Measurements from ENCODE around the gene CLEC12A.

Gene CLEC12A

DNA sequence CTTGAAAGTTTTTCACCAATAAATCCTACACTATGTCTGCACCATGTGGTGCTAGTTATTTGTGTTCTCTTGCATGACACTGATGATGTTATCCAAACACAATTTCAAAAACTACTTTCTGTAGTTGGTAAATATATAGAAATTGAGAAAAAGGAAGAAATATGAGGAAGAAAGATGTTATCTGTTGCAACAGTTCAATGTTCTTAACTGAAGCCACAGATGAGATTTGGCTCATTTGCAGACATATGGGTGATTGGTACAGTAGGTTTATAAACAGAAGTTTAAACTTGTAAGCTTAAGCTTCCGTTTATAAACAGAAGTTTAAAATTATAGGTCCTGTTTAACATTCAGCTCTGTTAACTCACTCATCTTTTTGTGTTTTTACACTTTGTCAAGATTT lies at the start of gene CLEC12A:
Gene CLEC12A (plus strand): TSS at position 229 of the 400 bp plus-strand sequence. CDS start 188 bp downstream, outside the sequence.
- H3K9ac ChIP-seq (ENCODE audit: insufficient read length) = no peak within 1 kb of the TSS
- H3K9me3 ChIP-seq (ENCODE audit: low read depth, low read length) = no peaks in the 10 kb centered on the region
- H3K4me3 ChIP-seq = no peak within 1 kb of the TSS
- no peak for TF ChIP-seq POLR2AphosphoS5 (IDR thresholded peaks at IDR 0.05; ENCODE audit: borderline replicate concordance, low read depth, low read length)
- no peak for TF ChIP-seq FOXP2 (optimal IDR thresholded peaks at IDR 0.05; ENCODE audit: control extremely low read depth, extremely low read length, insufficient read depth)
- TF ChIP-seq EZH2 (IDR thresholded peaks at IDR 0.05) = no peak
- no peak within 1 kb of the TSS for H3K27ac ChIP-seq
- no peak for DNase-seq (ENCODE audit: low read depth, low spot score)
- no peaks in the 10 kb centered on the region for H3K36me3 ChIP-seq (ENCODE audit: insufficient read depth, low read length)

- H3K27ac ChIP-seq = no peak overlapping the region
- no peaks in the 10 kb centered on the region for H3K9me3 ChIP-seq (ENCODE audit: low read depth, low read length)
- TF ChIP-seq POLR2AphosphoS5 (IDR thresholded peaks at IDR 0.05; ENCODE audit: borderline replicate concordance, low read depth, low read length) (no peak), EZH2 (IDR thresholded peaks at IDR 0.05) (no peak), FOXP2 (optimal IDR thresholded peaks at IDR 0.05; ENCODE audit: control extremely low read depth, extremely low read length, insufficient read depth) (no peak)
- H3K4me3 ChIP-seq = no peak overlapping the region
- no peak for DNase-seq (ENCODE audit: low read depth, low spot score)
- H3K9ac ChIP-seq (ENCODE audit: insufficient read length) = no peak overlapping the region
- H3K36me3 ChIP-seq (ENCODE audit: insufficient read depth, low read length) = no peaks in the 10 kb centered on the region
Measured at GRCh38 chr12:9922429-9922828, 48.8 kb upstream of the CLEC12A start.

DNA sequence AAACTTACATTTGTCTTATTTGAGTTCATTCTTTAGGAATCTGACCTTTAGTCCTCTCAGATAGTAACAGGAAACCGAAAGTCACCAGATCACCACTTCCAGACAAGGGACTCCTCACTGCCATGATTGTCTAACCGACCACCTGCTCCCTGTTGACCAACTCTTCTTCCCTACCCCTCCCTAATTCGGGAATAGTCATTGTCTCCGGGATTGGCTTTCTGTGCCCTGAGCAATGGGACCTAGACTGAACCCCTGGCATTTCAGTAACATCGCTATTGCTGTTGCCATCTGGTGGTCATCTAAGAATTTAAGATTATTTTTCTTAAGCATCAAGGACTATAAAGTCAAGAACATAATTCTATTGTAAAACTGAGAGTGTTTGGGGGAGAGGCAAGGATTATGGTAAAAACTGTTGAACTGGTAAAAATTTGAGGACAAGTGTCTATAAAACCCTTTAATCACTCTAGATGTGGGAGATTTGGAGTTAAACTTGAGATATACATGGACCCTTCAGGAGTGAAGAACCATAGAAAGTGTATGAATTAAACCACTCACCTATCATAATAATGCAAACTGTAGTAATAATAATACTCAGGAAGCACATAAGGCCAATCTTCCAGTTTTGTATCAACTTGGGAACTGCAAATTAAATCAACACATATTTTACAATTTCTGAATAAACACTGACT lies 45.4 kb upstream of the CLEC12A start:
- Histone ChIP-seq H3K4me3 (no peak overlapping the region), H3K9ac (ENCODE audit: insufficient read length) (no peak overlapping the region), H3K36me3 (ENCODE audit: insufficient read depth, low read length) (no peaks in the 10 kb centered on the region), H3K27ac (no peak overlapping the region), H3K9me3 (ENCODE audit: low read depth, low read length) (no peaks in the 10 kb centered on the region)
- TF ChIP-seq POLR2AphosphoS5 (IDR thresholded peaks at IDR 0.05; ENCODE audit: borderline replicate concordance, low read depth, low read length) (no peak), EZH2 (IDR thresholded peaks at IDR 0.05) (no peak), FOXP2 (optimal IDR thresholded peaks at IDR 0.05; ENCODE audit: control extremely low read depth, extremely low read length, insufficient read depth) (no peak)
- DNase-seq (ENCODE audit: low read depth, low spot score) = no peak

- H3K9ac ChIP-seq (ENCODE audit: insufficient read length) = no peak overlapping the region
- no peak for DNase-seq (ENCODE audit: low read depth, low spot score)
- no peak overlapping the region for H3K4me3 ChIP-seq
- no peak overlapping the region for H3K27ac ChIP-seq
- no peaks in the 10 kb centered on the region for H3K36me3 ChIP-seq (ENCODE audit: insufficient read depth, low read length)
- no peaks in the 10 kb centered on the region for H3K9me3 ChIP-seq (ENCODE audit: low read depth, low read length)
- TF ChIP-seq FOXP2 (optimal IDR thresholded peaks at IDR 0.05; ENCODE audit: control extremely low read depth, extremely low read length, insufficient read depth) (no peak), EZH2 (IDR thresholded peaks at IDR 0.05) (no peak), POLR2AphosphoS5 (IDR thresholded peaks at IDR 0.05; ENCODE audit: borderline replicate concordance, low read depth, low read length) (no peak)
Measured at GRCh38 chr12:9926876-9927275, 44.3 kb upstream of the CLEC12A start.

- Histone ChIP-seq H3K27ac (no peak overlapping the region), H3K9me3 (ENCODE audit: low read depth, low read length) (no peaks in the 10 kb centered on the region), H3K4me3 (no peak overlapping the region), H3K36me3 (ENCODE audit: insufficient read depth, low read length) (no peaks in the 10 kb centered on the region), H3K9ac (ENCODE audit: insufficient read length) (no peak overlapping the region)
- TF ChIP-seq POLR2AphosphoS5 (IDR thresholded peaks at IDR 0.05; ENCODE audit: borderline replicate concordance, low read depth, low read length) (no peak), EZH2 (IDR thresholded peaks at IDR 0.05) (no peak), FOXP2 (optimal IDR thresholded peaks at IDR 0.05; ENCODE audit: control extremely low read depth, extremely low read length, insufficient read depth) (no peak)
- DNase-seq (ENCODE audit: low read depth, low spot score) = no peak
Measured at GRCh38 chr12:9928607-9929006, 42.6 kb upstream of the CLEC12A start.

- no peaks in the 10 kb centered on the region for H3K36me3 ChIP-seq (ENCODE audit: insufficient read depth, low read length)
- no peak overlapping the region for H3K4me3 ChIP-seq
- H3K9ac ChIP-seq (ENCODE audit: insufficient read length) = no peak overlapping the region
- no peak for DNase-seq (ENCODE audit: low read depth, low spot score)
- TF ChIP-seq POLR2AphosphoS5 (IDR thresholded peaks at IDR 0.05; ENCODE audit: borderline replicate concordance, low read depth, low read length) = no peak
- TF ChIP-seq FOXP2 (optimal IDR thresholded peaks at IDR 0.05; ENCODE audit: control extremely low read depth, extremely low read length, insufficient read depth) = no peak
- no peak for TF ChIP-seq EZH2 (IDR thresholded peaks at IDR 0.05)
- no peaks in the 10 kb centered on the region for H3K9me3 ChIP-seq (ENCODE audit: low read depth, low read length)
- H3K27ac ChIP-seq = no peak overlapping the region
Measured at GRCh38 chr12:9931245-9931644, 40.0 kb upstream of the CLEC12A start.

- Histone ChIP-seq H3K9ac (ENCODE audit: insufficient read length) (no peak within 1 kb of the TSS), H3K4me3 (no peak within 1 kb of the TSS), H3K27ac (no peak within 1 kb of the TSS), H3K36me3 (ENCODE audit: insufficient read depth, low read length) (no peaks in the 10 kb centered on the region), H3K9me3 (ENCODE audit: low read depth, low read length) (no peaks in the 10 kb centered on the region)
- no peak for TF ChIP-seq POLR2AphosphoS5 (IDR thresholded peaks at IDR 0.05; ENCODE audit: borderline replicate concordance, low read depth, low read length)
- no peak for TF ChIP-seq FOXP2 (optimal IDR thresholded peaks at IDR 0.05; ENCODE audit: control extremely low read depth, extremely low read length, insufficient read depth)
- TF ChIP-seq EZH2 (IDR thresholded peaks at IDR 0.05) = no peak
- DNase-seq (ENCODE audit: low read depth, low spot score) = no peak
Measured at GRCh38 chr12:9932270-9932669, 38.9 kb upstream of the CLEC12A start, which contains the start of gene CLEC2A. TSS of gene CLEC2A (minus strand) at chr12:9932370. CDS start at chr12:9932329, 41 bp downstream.

DNA sequence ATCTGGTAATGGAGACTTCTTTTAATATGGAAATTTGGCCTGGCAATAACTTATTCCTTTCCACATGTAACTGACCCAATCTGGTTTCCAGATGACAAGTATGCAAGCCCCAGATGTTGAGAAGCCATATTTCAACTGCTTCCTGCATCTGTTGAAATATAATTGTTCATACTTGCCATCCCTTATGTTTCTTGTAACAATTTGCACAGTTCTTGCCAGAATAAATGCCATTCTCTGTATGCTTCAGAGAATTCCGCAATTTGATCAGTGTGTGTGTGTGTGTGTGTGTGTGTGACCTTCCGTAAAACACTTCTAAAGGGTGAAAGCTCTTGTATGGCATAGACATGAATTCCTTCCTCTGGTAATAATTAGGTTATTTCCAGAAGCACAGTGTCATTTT lies 37.3 kb upstream of the CLEC12A start:
- no peak for DNase-seq (ENCODE audit: low read depth, low spot score)
- TF ChIP-seq FOXP2 (optimal IDR thresholded peaks at IDR 0.05; ENCODE audit: control extremely low read depth, extremely low read length, insufficient read depth) (no peak), POLR2AphosphoS5 (IDR thresholded peaks at IDR 0.05; ENCODE audit: borderline replicate concordance, low read depth, low read length) (no peak), EZH2 (IDR thresholded peaks at IDR 0.05) (no peak)
- Histone ChIP-seq H3K4me3 (no peak overlapping the region), H3K27ac (no peak overlapping the region), H3K36me3 (ENCODE audit: insufficient read depth, low read length) (no peaks in the 10 kb centered on the region), H3K9ac (ENCODE audit: insufficient read length) (no peak overlapping the region), H3K9me3 (ENCODE audit: low read depth, low read length) (no peaks in the 10 kb centered on the region)
